GM03348 (cell line): ENCODE measurements around the gene PGAM1.
"Not testable (repeated sequence)": the region's sequence is repeated elsewhere in the genome, so short reads cannot be mapped to it uniquely, and the experiment has no call there.

Experiments used
- DNase-seq: peaks from one replicate; pipeline ENCODE4 v3.0.0; 2012; ENCODE audit warnings: low spot score

PGAM1 gene

GRCh38 chr10:97408496-97408992, 17.4 kb upstream of the PGAM1 start:
- no peak for DNase-seq

- no peak for DNase-seq
Measured at GRCh38 chr10:97411406-97411805, 14.6 kb upstream of the PGAM1 start.

- DNase-seq = no peak
Measured at GRCh38 chr10:97412891-97413304, 13.1 kb upstream of the PGAM1 start.

GRCh38 chr10:97416565-97416964, 9.4 kb upstream of the PGAM1 start:
- DNase-seq = no peak

- DNase-seq = not testable (repeated sequence)
Measured at GRCh38 chr10:97423757-97424098, 2.3 kb upstream of the PGAM1 start.

- DNase-seq = no peak
Measured at GRCh38 chr10:97426776-97427570, 982 bp downstream of the PGAM1 start.

- DNase-seq = peak; percentile 40
Measured at GRCh38 chr10:97427571-97428179, 1.7 kb downstream of the PGAM1 start.

GRCh38 chr10:97428572-97428981, 2.6 kb downstream of the PGAM1 start:
- peak; percentile 53 for DNase-seq

- DNase-seq = no peak
Measured at GRCh38 chr10:97434055-97434454, 8.1 kb downstream of the PGAM1 start.

- DNase-seq = no peak
Measured at GRCh38 chr10:97434557-97434956, 8.6 kb downstream of the PGAM1 start.

GRCh38 chr10:97435211-97435610, 9.2 kb downstream of the PGAM1 start:
- no peak for DNase-seq

GRCh38 chr10:97442277-97442676, 16.3 kb downstream of the PGAM1 start:
- no peak for DNase-seq

GRCh38 chr10:97444212-97444611, 18.2 kb downstream of the PGAM1 start:
- DNase-seq = no peak

- no peak for DNase-seq
Measured at GRCh38 chr10:97445357-97445721, 19.3 kb downstream of the PGAM1 start.

- DNase-seq = peak; percentile 98
Measured at GRCh38 chr10:97445722-97446639, 20.0 kb downstream of the PGAM1 start, which contains the start of the genes EXOSC1 and ZDHHC16. EXOSC1 (minus strand) TSS chr10:97446006; CDS start chr10:97445985, 21 bp downstream. ZDHHC16 (plus strand) TSS chr10:97446175; CDS start chr10:97451676, 5,501 bp downstream.

- no peak for DNase-seq
Measured at GRCh38 chr10:97450828-97451227, 24.8 kb downstream of the PGAM1 start.

GRCh38 chr10:97451605-97452004, 25.6 kb downstream of the PGAM1 start:
- no peak for DNase-seq

- DNase-seq = no peak
Measured at GRCh38 chr10:97452352-97452751, 26.4 kb downstream of the PGAM1 start.

GRCh38 chr10:97454330-97455036, 28.5 kb downstream of the PGAM1 start:
- DNase-seq = no peak

GRCh38 chr10:97456034-97456685, 30.2 kb downstream of the PGAM1 start:
- DNase-seq = no peak

- no peak for DNase-seq
Measured at GRCh38 chr10:97456686-97457065, 30.7 kb downstream of the PGAM1 start.
